RWPE2 (cell line): ENCODE results near the gene TAAR6.

Experiments
- ATAC-seq: fragments of 200-7000 bp; cut with Tn5 transposase; 3 replicates; pipeline ENCODE4 v1.9.1; 2021; ENCODE audit warnings: low read depth
- DNase-seq: peaks from one replicate; pipeline ENCODE4 v3.0.0-alpha.2; 2020; ENCODE audit warnings: low spot score
- H3K27ac ChIP-seq: fragments of 450-650 bp; 2 replicates; pipeline ENCODE4 v1.5.1; 2017; ENCODE audit warnings: mild to moderate bottlenecking; ENCODE audit not compliant: poor library complexity, severe bottlenecking
- H3K27me3 ChIP-seq: fragments of 250-450 bp; sonication (Bioruptor Pico); 2 replicates; pipeline ENCODE4 v1.5.1; 2021; ENCODE audit warnings: mild to moderate bottlenecking, moderate library complexity; ENCODE audit not compliant: insufficient read depth, poor library complexity, severe bottlenecking
- H3K36me3 ChIP-seq: fragments of 250-450 bp; sonication (Bioruptor Pico); 2 replicates; pipeline ENCODE4 v1.5.1; 2020; ENCODE audit warnings: low read depth, mild to moderate bottlenecking, moderate library complexity
- H3K4me1 ChIP-seq: fragments of 250-450 bp; sonication (Bioruptor Pico); 2 replicates; pipeline ENCODE4 v1.5.1; 2021; ENCODE audit warnings: mild to moderate bottlenecking, moderate library complexity; ENCODE audit not compliant: insufficient read depth, poor library complexity, severe bottlenecking
- H3K4me3 ChIP-seq: fragments of 250-450 bp; sonication (Bioruptor Pico); 2 replicates; pipeline ENCODE4 v1.5.1; 2021; ENCODE audit warnings: mild to moderate bottlenecking, moderate library complexity; ENCODE audit not compliant: severe bottlenecking
- H3K9me3 ChIP-seq: fragments of 250-450 bp; sonication (Bioruptor Pico); 2 replicates; pipeline ENCODE4 v1.5.1; 2021; ENCODE audit warnings: mild to moderate bottlenecking, moderate library complexity; ENCODE audit not compliant: severe bottlenecking
- CTCF ChIP-seq: fragments of 450-650 bp; IDR thresholded peaks from one replicate; pipeline ENCODE4 v1.5.1; 2017; ENCODE audit warnings: mild to moderate bottlenecking, moderate library complexity; ENCODE audit not compliant: poor library complexity, severe bottlenecking

Gene TAAR6

GRCh38 chr6:132611616-132612015, 41.5 kb downstream of the TAAR6 start:
- Histone ChIP-seq H3K27me3 (no peaks in the 10 kb centered on the region), H3K27ac (no peak overlapping the region), H3K4me1 (peaks cover 21% of the 10 kb centered on the region), H3K4me3 (no peak overlapping the region), H3K9me3 (no peaks in the 10 kb centered on the region), H3K36me3 (no peaks in the 10 kb centered on the region)
- ATAC-seq (no peak), DNase-seq (no peak)
- TF ChIP-seq CTCF: no peak

GRCh38 chr6:132612449-132613108, 42.5 kb downstream of the TAAR6 start:
- ATAC-seq (no peak), DNase-seq (no peak)
- H3K36me3 ChIP-seq: no peaks in the 10 kb centered on the region
- H3K9me3 ChIP-seq: no peaks in the 10 kb centered on the region
- no peak overlapping the region for H3K27ac ChIP-seq
- no peaks in the 10 kb centered on the region for H3K27me3 ChIP-seq
- H3K4me1 ChIP-seq: peaks cover 21% of the 10 kb centered on the region
- no peak for TF ChIP-seq CTCF
- no peak overlapping the region for H3K4me3 ChIP-seq

GRCh38 chr6:132614554-132614953, 44.4 kb downstream of the TAAR6 start:
- H3K27ac ChIP-seq: peak overlapping the region; percentile 76
- peaks cover 21% of the 10 kb centered on the region for H3K4me1 ChIP-seq
- DNase-seq: no peak
- H3K36me3 ChIP-seq: no peaks in the 10 kb centered on the region
- no peak overlapping the region for H3K4me3 ChIP-seq
- H3K9me3 ChIP-seq: no peaks in the 10 kb centered on the region
- peak; percentile 98 for ATAC-seq
- TF ChIP-seq CTCF: no peak
- no peaks in the 10 kb centered on the region for H3K27me3 ChIP-seq

GRCh38 chr6:132616677-132617076, 46.6 kb downstream of the TAAR6 start:
- TF ChIP-seq CTCF: no peak
- Histone ChIP-seq H3K4me1 (peaks cover 21% of the 10 kb centered on the region), H3K4me3 (no peak overlapping the region), H3K9me3 (no peaks in the 10 kb centered on the region), H3K36me3 (no peaks in the 10 kb centered on the region), H3K27me3 (no peaks in the 10 kb centered on the region), H3K27ac (no peak overlapping the region)
- ATAC-seq (no peak), DNase-seq (no peak)
